Activated CD8-positive, alpha-beta T cell treated with anti-CD3 and anti-CD28 coated beads for 36 hours (primary cell): ENCODE data around the gene ARRB1. TPM values are rescaled to one million over a fixed set of nuclear protein-coding genes. Genes with fewer than 3 reads are reported as not detected.

Experiments used
- ATAC-seq: fragments of 200-7000 bp; cut with Tn5 transposase; one replicate; pipeline ENCODE4 v1.10.0; 2021; ENCODE audit warnings: mild to moderate bottlenecking, moderate library complexity
- CTCF ChIA-PET: fragments of 350-600 bp; sonication (Branson Sonifier 250); formaldehyde crosslinking; loops from one replicate; lab custom pipeline; 2021; ENCODE audit warnings: antibody characterized with exemption; lab: Charles Lee
- POLR2A ChIA-PET: fragments of 350-600 bp; sonication (Branson Sonifier 250); formaldehyde crosslinking; loops from one replicate; lab custom pipeline; 2021; ENCODE audit warnings: antibody characterized with exemption; lab: Charles Lee
- DNase-seq: peaks from one replicate; pipeline ENCODE4 v3.0.0-alpha.2; 2020
- H3K27ac Mint-ChIP-seq: one replicate; pipeline ENCODE4 v1.8.0; 2021; ENCODE audit warnings: mild to moderate bottlenecking, mixed read lengths
- H3K27me3 Mint-ChIP-seq: one replicate; pipeline ENCODE4 v1.8.0; 2021; ENCODE audit warnings: mixed read lengths
- H3K36me3 Mint-ChIP-seq: one replicate; pipeline ENCODE4 v1.8.0; 2021; ENCODE audit warnings: low read depth, mixed read lengths
- H3K4me1 Mint-ChIP-seq: one replicate; pipeline ENCODE4 v1.8.0; 2021; ENCODE audit warnings: low read depth, mixed read lengths
- H3K4me3 Mint-ChIP-seq: one replicate; pipeline ENCODE4 v1.8.0; 2021; ENCODE audit warnings: mild to moderate bottlenecking, moderate library complexity, mixed read lengths
- H3K9me3 Mint-ChIP-seq: one replicate; pipeline ENCODE4 v1.8.0; 2021; ENCODE audit warnings: mixed read lengths
- intact Hi-C: fragments of 100-400 bp; cut with micrococcal nuclease; formaldehyde crosslinking; loops from one replicate; pipeline ENCODE4 v1.10.0; 2022
- total RNA-seq, 2 experiments: library from RNA; stranded (reverse); gene quantifications; one replicate each; pipeline ENCODE4 v1.2.3, GENCODE V29; 2021
- TF ChIP-seq, protein P1 (sequence below): fragments of 200-600 bp; IDR thresholded peaks from one replicate; pipeline ENCODE4 v1.8.0; 2022; ENCODE audit warnings: antibody characterized with exemption, mild to moderate bottlenecking

The ARRB1 gene
- total RNA-seq, 2 experiments from 2014 or later: 16.2 to 18.8 TPM

DNA sequence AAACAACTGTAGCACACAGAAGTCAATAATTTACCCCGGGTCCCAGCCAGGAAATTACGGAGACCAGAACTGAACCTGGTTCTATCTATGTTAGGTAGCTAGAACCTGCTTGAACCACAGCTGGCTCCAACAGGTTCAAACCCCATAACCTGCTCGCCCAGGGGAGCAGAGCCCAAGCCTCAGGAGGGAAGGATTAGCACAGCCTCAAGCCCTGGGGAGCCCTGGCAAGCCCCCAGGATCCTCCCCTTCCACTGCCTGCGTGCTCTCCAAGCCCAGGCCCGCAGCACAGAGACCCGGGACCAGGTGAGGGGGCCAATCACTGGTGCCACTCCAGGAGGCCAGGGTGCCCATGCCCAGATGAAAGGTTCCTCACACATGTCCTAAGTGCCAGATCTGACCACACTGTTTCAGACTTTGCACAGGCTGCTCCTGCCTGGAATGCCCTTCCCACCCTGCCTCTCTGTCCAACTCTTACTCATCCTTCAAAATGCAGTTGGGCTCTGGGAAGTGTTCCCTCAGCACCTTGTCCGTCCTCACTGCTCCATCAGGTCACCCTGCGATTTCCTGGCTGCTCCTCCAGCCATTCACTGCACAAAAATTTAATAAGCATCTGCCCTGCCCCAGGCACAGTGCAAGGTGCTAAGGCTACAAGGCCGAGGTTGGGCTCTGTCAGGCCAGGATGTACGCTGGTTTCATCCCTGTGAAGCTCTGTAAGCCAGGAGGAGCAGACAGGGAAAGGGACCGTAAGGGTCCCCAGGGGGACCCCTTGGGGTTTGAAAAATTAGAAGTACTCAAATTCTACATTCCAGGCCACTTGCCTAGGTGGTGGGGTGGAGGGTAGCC lies 32.2 kb downstream of the ARRB1 start:
- intact Hi-C loops: no loop called here
- no peak for DNase-seq
- no peak for ATAC-seq

DNA sequence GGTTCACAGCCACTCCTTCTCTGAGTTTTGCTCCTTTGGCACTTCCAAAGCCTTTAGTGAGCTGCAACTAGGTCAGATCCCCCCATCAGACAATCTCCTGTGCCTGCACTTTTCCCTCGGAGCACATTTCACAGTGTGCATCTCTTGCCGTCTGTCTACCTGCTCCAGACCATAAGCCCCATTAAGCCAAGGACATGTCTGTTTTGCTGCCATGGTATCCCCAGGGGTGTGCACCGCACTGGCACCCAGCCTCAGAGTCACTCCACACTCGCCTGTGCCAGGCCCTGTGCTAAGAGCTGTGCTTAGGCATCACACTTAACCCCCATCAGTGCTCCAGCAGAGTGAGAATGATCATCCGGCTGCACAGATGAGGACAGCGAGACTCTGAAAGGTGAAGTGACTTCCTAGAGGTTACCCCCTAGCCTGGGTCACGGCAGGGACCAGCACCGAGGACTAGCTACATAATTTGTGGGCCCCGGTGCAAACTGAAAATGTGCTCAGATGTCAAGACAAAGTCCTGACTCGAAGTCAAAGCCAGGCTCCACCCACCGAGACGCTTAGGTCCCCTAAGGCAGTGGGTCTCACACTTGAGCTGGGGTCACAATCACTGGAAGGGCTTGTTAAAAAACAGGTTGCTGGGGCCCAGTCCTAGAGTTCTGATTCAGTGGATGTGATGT lies 33.9 kb downstream of the ARRB1 start:
- Mint-ChIP-seq H3K9me3 (no peaks in the 10 kb centered on the region), H3K27ac (no peak overlapping the region), H3K4me1 (peaks cover 6% of the 10 kb centered on the region), H3K36me3 (no peaks in the 10 kb centered on the region), H3K4me3 (no peak overlapping the region), H3K27me3 (no peaks in the 10 kb centered on the region)
- ATAC-seq (no peak), DNase-seq (no peak)
- intact Hi-C loops: no loop called here
- ChIA-PET CTCF (interaction anchor here (0.8 to 1.5 kb wide), 2 partner anchors 38 to 67 kb away, joined by 3 to 7 read pairs; no protein-coding TSS in a partner anchor), POLR2A (no interaction called here)
- TF ChIP-seq, protein P1, sequence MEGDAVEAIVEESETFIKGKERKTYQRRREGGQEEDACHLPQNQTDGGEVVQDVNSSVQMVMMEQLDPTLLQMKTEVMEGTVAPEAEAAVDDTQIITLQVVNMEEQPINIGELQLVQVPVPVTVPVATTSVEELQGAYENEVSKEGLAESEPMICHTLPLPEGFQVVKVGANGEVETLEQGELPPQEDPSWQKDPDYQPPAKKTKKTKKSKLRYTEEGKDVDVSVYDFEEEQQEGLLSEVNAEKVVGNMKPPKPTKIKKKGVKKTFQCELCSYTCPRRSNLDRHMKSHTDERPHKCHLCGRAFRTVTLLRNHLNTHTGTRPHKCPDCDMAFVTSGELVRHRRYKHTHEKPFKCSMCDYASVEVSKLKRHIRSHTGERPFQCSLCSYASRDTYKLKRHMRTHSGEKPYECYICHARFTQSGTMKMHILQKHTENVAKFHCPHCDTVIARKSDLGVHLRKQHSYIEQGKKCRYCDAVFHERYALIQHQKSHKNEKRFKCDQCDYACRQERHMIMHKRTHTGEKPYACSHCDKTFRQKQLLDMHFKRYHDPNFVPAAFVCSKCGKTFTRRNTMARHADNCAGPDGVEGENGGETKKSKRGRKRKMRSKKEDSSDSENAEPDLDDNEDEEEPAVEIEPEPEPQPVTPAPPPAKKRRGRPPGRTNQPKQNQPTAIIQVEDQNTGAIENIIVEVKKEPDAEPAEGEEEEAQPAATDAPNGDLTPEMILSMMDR: no peak

More for the DNA sequence above, 32.2 kb downstream of the ARRB1 start:
- POLR2A ChIA-PET: no interaction called here
- CTCF ChIA-PET: no interaction called here
- peaks cover 21% of the 10 kb centered on the region for H3K4me1 Mint-ChIP-seq
- no peak overlapping the region for H3K4me3 Mint-ChIP-seq
- H3K36me3 Mint-ChIP-seq: no peaks in the 10 kb centered on the region
- H3K9me3 Mint-ChIP-seq: no peaks in the 10 kb centered on the region
- no peak overlapping the region for H3K27ac Mint-ChIP-seq
- TF ChIP-seq, protein P1: no peak
- no peaks in the 10 kb centered on the region for H3K27me3 Mint-ChIP-seq

DNA sequence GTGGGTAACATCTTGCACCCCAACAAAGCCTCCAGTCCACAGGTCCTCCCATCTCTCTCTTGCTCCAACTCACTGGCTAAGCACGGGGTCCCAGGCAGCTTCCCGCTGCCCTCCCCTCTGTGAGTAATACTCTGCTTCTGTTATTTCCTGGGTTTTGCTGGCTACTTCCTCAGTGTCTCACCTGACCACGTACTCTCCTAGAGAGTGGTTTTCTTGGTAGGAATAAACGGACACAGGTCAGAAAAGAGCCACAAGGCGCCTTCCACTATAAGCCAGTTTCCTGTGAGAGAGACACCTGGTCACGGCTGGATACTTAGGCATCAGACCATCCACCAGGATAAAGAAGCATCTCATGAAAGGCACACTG lies 36.0 kb downstream of the ARRB1 start:
- H3K27ac Mint-ChIP-seq: no peak overlapping the region
- no peak for DNase-seq
- no peak for ATAC-seq
- peaks cover 5% of the 10 kb centered on the region for H3K4me1 Mint-ChIP-seq
- TF ChIP-seq, protein P1: no peak
- H3K9me3 Mint-ChIP-seq: no peaks in the 10 kb centered on the region
- CTCF ChIA-PET: no interaction called here
- no peak overlapping the region for H3K4me3 Mint-ChIP-seq
- POLR2A ChIA-PET: no interaction called here
- no peaks in the 10 kb centered on the region for H3K27me3 Mint-ChIP-seq
- intact Hi-C loops: no loop called here
- H3K36me3 Mint-ChIP-seq: no peaks in the 10 kb centered on the region

DNA sequence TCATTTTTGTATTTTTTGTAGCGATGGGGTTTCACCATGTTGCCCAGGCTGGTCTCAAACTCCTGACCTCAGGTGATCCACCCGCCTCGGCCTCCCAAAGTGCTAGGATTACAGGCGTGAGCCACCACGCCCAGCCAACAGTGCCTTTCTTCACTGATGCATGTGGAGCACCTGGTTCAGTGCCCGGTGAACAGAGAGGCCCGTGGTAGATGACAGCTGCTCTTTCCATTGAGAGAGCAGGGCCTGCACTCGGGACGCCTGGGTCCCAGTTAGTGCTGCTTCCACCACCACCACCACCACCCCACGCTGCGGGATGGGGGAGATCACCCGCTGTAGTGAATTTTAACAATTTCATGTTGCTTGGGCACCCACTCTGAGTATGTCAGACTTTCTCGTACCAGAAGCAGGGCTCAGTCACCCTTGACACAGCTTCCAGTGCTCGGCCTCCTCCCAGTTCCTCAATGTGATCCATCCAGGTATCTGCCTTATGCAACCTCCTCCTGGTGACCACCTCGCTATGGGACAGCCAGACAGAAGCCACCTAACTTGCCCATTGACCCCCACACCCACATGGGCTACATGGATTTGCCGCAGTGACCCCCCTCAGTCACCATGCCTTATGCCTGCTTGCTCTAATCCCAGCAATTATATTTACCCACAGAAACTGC lies 36.6 kb downstream of the ARRB1 start:
- Mint-ChIP-seq H3K27ac (no peak overlapping the region), H3K9me3 (no peaks in the 10 kb centered on the region), H3K4me3 (no peak overlapping the region), H3K27me3 (no peaks in the 10 kb centered on the region), H3K4me1 (peaks cover 5% of the 10 kb centered on the region), H3K36me3 (no peaks in the 10 kb centered on the region)
- TF ChIP-seq, protein P1: no peak
- intact Hi-C loops: no loop called here
- DNase-seq (no peak), ATAC-seq (no peak)
- POLR2A ChIA-PET: no interaction called here
- CTCF ChIA-PET: interaction anchor here (0.6 to 1.1 kb wide), 2 partner anchors 34 to 336 kb away, joined by 3 to 4 read pairs; no protein-coding TSS in a partner anchor
